HL-60 (cell line): Measurements from ENCODE around the gene ACAA1.

ENCODE experiments used
- CTCF ChIP-seq: IDR thresholded peaks from one replicate; pipeline ENCODE4 v1.5.1; 2011; ENCODE audit warnings: low read length, control low read depth, inconsistent platforms; ENCODE audit not compliant: insufficient read depth
- POLR2AphosphoS5 ChIP-seq: IDR thresholded peaks from 2 replicates; pipeline ENCODE4 v1.6.1; 2012; ENCODE audit warnings: low read depth
- SPI1 ChIP-seq: IDR thresholded peaks from 2 replicates; pipeline ENCODE4 v1.6.1; 2012; ENCODE audit warnings: low read depth, mild to moderate bottlenecking, borderline replicate concordance

- TF ChIP-seq SPI1 = no peak
- no peak for TF ChIP-seq POLR2AphosphoS5
- no peak for TF ChIP-seq CTCF
Observed at GRCh38 chr3:38173834-38174418, 37.0 kb upstream of the ACAA1 start.
